ENCODE data around the gene MEGF8.

GRCh38 chr19:42368765-42369164 is 43.3 kb downstream of the MEGF8 start:
- no peak for TF ChIP-seq CTCF (IDR thresholded peaks at IDR 0.05)
- no peak for TF ChIP-seq POLR2A (IDR thresholded peaks at IDR 0.05)
